ENCODE data around the gene MSX1.

MSX1 gene

GRCh38 chr4:4912155-4912554 is 52.7 kb downstream of the MSX1 start:
- no peaks in the 10 kb centered on the region for H3K9me3 ChIP-seq (ENCODE audit: control extremely low read depth in 1 of 5, control insufficient read depth in 4 of 5, insufficient read depth in 2 of 5, low read depth in 1 of 5, low read length in 4 of 5)
- no peaks in the 10 kb centered on the region for H3K27me3 ChIP-seq (replicated peaks in 2 of 5; ENCODE audit: control insufficient read depth in 4 of 5, insufficient read depth in 5 of 5, low read length in 4 of 5)
- POLR2A ChIA-PET = no interaction called here
- no peak overlapping the region for H3K27ac ChIP-seq (ENCODE audit: insufficient read depth in 1 of 2, low read depth in 1 of 2, low read length in 2 of 2, poor library complexity in 1 of 2, severe bottlenecking in 2 of 2)
- CTCF ChIA-PET = interaction anchor here (0.5 to 1.2 kb wide), 3 partner anchors 9 to 106 kb away, joined by 3 read pairs; no protein-coding TSS in a partner anchor
- 80% methylated on average over 1 of the region's 2 CpGs for WGBS (ENCODE audit: insufficient coverage)
- peaks cover 0 to 5% (median 0%) of the 10 kb centered on the region in 4 experiments for H3K4me1 ChIP-seq (ENCODE audit: control extremely low read depth in 1 of 4, control insufficient read depth in 4 of 4, insufficient read depth in 4 of 4, low read length in 3 of 4)
- no peak overlapping the region for H3K4me3 ChIP-seq (ENCODE audit: control insufficient read depth in 1 of 7, extremely low read depth in 1 of 7, insufficient read depth in 4 of 7, low read depth in 2 of 7, low read length in 6 of 7)
- no peaks in the 10 kb centered on the region for H3K36me3 ChIP-seq (ENCODE audit: control insufficient read depth in 4 of 4, insufficient read depth in 4 of 4, low read length in 3 of 4)
- no peak for DNase-seq

GRCh38 chr4:4913147-4913561 is 53.7 kb downstream of the MSX1 start:
- H3K4me3 ChIP-seq (ENCODE audit: control insufficient read depth in 1 of 7, extremely low read depth in 1 of 7, insufficient read depth in 4 of 7, low read depth in 2 of 7, low read length in 6 of 7) = no peak overlapping the region
- 100% methylated on average over 1 of the region's 2 CpGs for WGBS (ENCODE audit: insufficient coverage)
- no peak for DNase-seq
- H3K27me3 ChIP-seq (replicated peaks in 2 of 5; ENCODE audit: control insufficient read depth in 4 of 5, insufficient read depth in 5 of 5, low read length in 4 of 5) = no peaks in the 10 kb centered on the region
- no peaks in the 10 kb centered on the region for H3K9me3 ChIP-seq (ENCODE audit: control extremely low read depth in 1 of 5, control insufficient read depth in 4 of 5, insufficient read depth in 2 of 5, low read depth in 1 of 5, low read length in 4 of 5)
- ChIA-PET CTCF (interaction anchor here (1.2 kb wide), 1 partner anchor 17 kb away, joined by 3 read pairs; no protein-coding TSS in a partner anchor), POLR2A (no interaction called here)
- H3K4me1 ChIP-seq (ENCODE audit: control extremely low read depth in 1 of 4, control insufficient read depth in 4 of 4, insufficient read depth in 4 of 4, low read length in 3 of 4) = peaks cover 0 to 5% (median 0%) of the 10 kb centered on the region in 4 experiments
- no peaks in the 10 kb centered on the region for H3K36me3 ChIP-seq (ENCODE audit: control insufficient read depth in 4 of 4, insufficient read depth in 4 of 4, low read length in 3 of 4)
- no peak overlapping the region for H3K27ac ChIP-seq (ENCODE audit: insufficient read depth in 1 of 2, low read depth in 1 of 2, low read length in 2 of 2, poor library complexity in 1 of 2, severe bottlenecking in 2 of 2)
